WI38 (cell line): ENCODE results near the gene UGP2.

Source experiments
- H3K4me3 ChIP-seq: 2 replicates; pipeline ENCODE4 v1.5.1; 2011; ENCODE audit warnings: low read depth, mild to moderate bottlenecking, control low read depth, low read length
- TF ChIP-seq, protein P1 (sequence below): IDR thresholded peaks from 2 replicates; pipeline ENCODE4 v1.5.1; 2012; ENCODE audit warnings: low read depth, mild to moderate bottlenecking, control low read depth, low read length

UGP2 gene

DNA sequence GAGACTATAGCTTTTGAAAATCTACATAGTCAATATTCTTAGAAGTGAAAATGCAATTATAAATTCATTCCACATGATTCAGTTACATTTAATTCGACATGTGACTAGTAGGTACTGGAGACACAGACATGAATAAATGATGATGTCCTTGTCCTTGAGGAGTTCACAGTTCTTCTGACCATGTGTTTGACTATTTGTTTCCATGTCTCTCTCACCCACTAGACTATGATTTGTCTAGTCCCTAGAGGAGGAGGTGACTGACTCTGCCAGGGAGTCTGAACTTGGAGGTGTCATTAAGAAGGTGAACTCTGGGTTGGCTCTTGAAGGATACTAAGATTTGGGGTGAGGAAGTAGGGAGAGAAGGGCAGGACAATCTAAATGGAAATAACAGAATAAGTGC is 20.7 kb upstream of the UGP2 start:
- no peak overlapping the region for H3K4me3 ChIP-seq
- TF ChIP-seq, protein P1, sequence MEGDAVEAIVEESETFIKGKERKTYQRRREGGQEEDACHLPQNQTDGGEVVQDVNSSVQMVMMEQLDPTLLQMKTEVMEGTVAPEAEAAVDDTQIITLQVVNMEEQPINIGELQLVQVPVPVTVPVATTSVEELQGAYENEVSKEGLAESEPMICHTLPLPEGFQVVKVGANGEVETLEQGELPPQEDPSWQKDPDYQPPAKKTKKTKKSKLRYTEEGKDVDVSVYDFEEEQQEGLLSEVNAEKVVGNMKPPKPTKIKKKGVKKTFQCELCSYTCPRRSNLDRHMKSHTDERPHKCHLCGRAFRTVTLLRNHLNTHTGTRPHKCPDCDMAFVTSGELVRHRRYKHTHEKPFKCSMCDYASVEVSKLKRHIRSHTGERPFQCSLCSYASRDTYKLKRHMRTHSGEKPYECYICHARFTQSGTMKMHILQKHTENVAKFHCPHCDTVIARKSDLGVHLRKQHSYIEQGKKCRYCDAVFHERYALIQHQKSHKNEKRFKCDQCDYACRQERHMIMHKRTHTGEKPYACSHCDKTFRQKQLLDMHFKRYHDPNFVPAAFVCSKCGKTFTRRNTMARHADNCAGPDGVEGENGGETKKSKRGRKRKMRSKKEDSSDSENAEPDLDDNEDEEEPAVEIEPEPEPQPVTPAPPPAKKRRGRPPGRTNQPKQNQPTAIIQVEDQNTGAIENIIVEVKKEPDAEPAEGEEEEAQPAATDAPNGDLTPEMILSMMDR = no peak

DNA sequence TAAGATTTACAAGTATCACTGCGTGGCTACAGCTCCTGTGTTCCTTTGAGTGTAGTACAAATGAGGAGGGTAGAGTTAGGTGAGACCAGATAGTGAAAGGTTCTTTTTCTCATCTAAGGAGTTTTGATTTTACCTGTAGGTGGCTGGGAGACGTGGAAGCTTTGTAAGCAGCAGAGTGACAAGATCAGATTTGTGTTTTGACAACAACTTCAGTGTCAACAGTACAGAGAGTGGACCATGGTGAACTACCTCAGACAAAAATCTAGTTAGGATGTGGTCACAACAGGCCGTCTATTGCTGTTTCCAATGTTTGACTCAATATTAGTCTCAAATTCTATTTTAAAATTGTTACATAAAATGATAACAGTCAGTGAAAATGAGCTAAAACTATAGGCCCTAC is 20.3 kb upstream of the UGP2 start:
- TF ChIP-seq, protein P1 = no peak
- H3K4me3 ChIP-seq = no peak overlapping the region

DNA sequence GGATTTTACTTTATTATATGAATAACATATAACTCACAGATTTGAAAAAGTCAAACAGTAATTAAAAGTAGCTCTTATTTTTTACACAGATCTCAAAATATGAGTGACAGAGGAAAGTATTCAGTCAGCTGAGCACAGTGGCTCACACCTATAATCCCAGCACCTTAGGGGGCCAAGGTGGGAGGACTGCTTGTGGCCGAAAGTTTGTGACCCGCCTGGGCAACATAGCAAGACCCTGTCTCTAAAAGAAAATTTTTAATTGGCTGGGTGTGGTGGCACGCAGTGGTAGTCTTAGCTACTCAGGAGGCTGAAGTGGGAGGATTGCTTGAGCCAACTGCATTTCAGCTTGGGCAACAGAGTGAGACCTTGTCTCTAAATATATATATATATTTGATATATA is 19.2 kb upstream of the UGP2 start:
- TF ChIP-seq, protein P1 = no peak

DNA sequence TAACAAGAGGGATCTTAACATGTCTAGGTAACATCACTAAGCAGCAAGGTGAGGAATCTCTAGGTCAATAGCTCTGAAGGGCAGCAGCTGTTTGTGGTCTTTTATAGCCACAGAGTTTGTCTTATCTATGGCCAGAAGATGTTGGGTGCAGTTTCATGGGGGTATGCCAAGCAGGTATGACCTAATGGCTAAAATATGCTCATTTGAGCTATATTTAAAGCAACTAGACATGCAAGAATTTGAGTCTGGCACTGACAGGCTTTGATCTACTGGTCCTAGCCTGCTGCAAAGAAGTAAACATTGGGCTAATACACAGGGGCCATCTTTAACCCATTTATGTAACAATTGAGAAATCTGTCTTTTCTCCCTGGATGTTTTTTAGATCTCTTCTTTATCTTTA is 13.9 kb upstream of the UGP2 start:
- TF ChIP-seq, protein P1 = no peak
- H3K4me3 ChIP-seq = no peak overlapping the region

More for the DNA sequence above, 19.2 kb upstream of the UGP2 start:
- no peak overlapping the region for H3K4me3 ChIP-seq

DNA sequence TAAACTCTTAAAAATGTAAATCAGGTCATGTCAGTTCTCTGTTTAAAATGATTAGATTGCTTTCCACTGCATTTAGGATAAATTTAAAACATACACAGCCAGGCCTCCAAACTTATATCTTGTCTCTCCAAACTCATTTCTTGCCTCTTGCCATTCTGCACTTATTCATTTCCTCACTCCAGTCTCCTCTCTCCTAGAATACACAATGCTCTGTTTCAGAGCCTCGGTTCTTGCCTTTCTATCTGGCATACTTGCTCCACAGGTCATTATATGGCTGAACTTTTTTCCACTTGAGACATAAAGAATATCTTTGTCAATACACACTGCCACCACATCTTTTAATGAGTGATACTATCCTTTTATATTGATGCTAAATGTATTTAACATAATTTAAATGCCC is 10.5 kb upstream of the UGP2 start:
- TF ChIP-seq, protein P1 = no peak
- H3K4me3 ChIP-seq = no peak overlapping the region

DNA sequence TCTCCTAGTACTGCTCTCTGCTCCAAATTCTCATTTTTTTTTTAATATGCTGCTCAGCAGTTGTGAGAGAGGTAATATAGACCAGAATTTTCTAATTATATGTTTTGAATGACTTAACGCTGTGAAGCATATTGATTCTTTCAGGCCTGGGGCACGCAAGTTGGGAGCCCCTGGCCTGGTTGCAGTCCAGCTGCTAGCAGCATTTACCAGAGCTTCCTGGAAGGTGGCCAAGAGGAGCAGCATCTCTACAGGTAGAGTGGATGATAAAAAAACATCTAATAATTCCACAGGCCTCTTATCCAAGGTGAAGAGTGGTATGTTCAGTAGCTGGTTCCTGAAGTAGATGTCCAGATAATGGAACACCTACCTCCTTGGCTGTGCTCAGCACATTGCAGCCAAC is 7.3 kb upstream of the UGP2 start:
- TF ChIP-seq, protein P1 = no peak
- no peak overlapping the region for H3K4me3 ChIP-seq

DNA sequence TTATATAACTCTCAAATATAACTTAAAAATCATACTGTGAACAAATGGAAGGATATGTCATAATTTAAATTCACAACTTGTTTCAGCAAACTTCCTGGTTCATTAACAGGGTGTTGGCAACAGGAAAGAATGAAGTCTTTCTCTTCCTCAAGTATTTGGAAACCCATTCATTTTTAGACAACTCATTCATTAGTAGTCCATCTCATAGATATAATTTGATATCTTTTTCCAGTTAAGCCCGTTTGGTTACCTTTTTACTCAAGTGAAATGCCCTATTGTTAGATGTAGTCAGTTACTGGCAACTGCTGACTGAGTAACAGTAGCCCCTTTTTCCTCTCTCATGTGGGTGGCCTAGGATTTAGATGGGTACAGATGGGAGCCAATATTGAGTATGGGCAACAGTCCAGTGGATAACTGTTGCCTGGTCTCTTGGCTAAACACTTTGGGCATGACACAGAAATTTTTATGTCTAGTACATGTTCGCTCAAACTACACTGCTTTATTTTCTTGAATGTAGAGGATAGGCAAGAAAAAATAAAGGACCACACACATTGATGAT is 4.6 kb upstream of the UGP2 start:
- no peak overlapping the region for H3K4me3 ChIP-seq
- TF ChIP-seq, protein P1 = no peak
